Posterior cingulate gyrus (tissue), 11 donors: ENCODE data around the gene CYP4F3.
"Not testable (repeated sequence)": the region's sequence is repeated elsewhere in the genome, so short reads cannot be mapped to it uniquely, and the experiment has no call there.

Source experiments
- DNase-seq, 10 donors: peaks; one replicate each; pipeline versions ENCODE4 v3.0.0 to v3.0.0-alpha.2; 2020 to 2021; ENCODE audit warnings: mixed read lengths in 3 of 10
- intact Hi-C: fragments of 100-400 bp; cut with DNase I; formaldehyde crosslinking; loops from one replicate; pipeline ENCODE4 v1.15.1; 2023

The CYP4F3 gene

GRCh38 chr19:15656467-15656866 is 15.8 kb downstream of the CYP4F3 start:
- no peak for DNase-seq
- intact Hi-C loops: no loop called here

- no peak for DNase-seq
- intact Hi-C loops: no loop called here
Observed at GRCh38 chr19:15663247-15663646, 22.6 kb downstream of the CYP4F3 start.

- intact Hi-C loops: no loop called here
- no peak for DNase-seq
Observed at GRCh38 chr19:15666186-15666585, 25.5 kb downstream of the CYP4F3 start.

- intact Hi-C loops: no loop called here
- no peak for DNase-seq
Observed at GRCh38 chr19:15666883-15667282, 26.2 kb downstream of the CYP4F3 start.

- DNase-seq: no peak
- intact Hi-C loops: no loop called here
Observed at GRCh38 chr19:15669440-15669839, 28.7 kb downstream of the CYP4F3 start.

GRCh38 chr19:15669891-15670290 is 29.2 kb downstream of the CYP4F3 start:
- intact Hi-C loops: no loop called here

GRCh38 chr19:15671237-15671821 is 30.6 kb downstream of the CYP4F3 start:
- intact Hi-C loops: no loop called here
- DNase-seq: no peak

More at GRCh38 chr19:15669891-15670290, 29.2 kb downstream of the CYP4F3 start:
- no peak for DNase-seq

GRCh38 chr19:15671891-15672579 is 31.3 kb downstream of the CYP4F3 start:
- intact Hi-C loops: no loop called here

GRCh38 chr19:15672580-15673175 is 32.0 kb downstream of the CYP4F3 start, which contains the start of gene CYP4F12:
CYP4F12 (plus strand) TSS chr19:15673087; CDS start chr19:15673530, 443 bp downstream.
- DNase-seq: peak in 2 of 10 donors; percentile 7 to 28
- intact Hi-C loops: no loop called here

More at GRCh38 chr19:15671891-15672579, 31.3 kb downstream of the CYP4F3 start:
- no peak for DNase-seq

- intact Hi-C loops: no loop called here
- no peak for DNase-seq
Observed at GRCh38 chr19:15673176-15673654, 32.5 kb downstream of the CYP4F3 start.

GRCh38 chr19:15675560-15675959 is 34.9 kb downstream of the CYP4F3 start:
- intact Hi-C loops: no loop called here
- DNase-seq: no peak

- DNase-seq: no peak
- intact Hi-C loops: no loop called here
Observed at GRCh38 chr19:15679089-15679488, 38.4 kb downstream of the CYP4F3 start.

GRCh38 chr19:15679865-15680264 is 39.2 kb downstream of the CYP4F3 start:
- intact Hi-C loops: not testable (repeated sequence)

GRCh38 chr19:15680478-15681322 is 40.0 kb downstream of the CYP4F3 start:
- intact Hi-C loops: no loop called here
- no peak for DNase-seq

More at GRCh38 chr19:15679865-15680264, 39.2 kb downstream of the CYP4F3 start:
- DNase-seq: not testable (repeated sequence)

GRCh38 chr19:15683411-15683810 is 42.7 kb downstream of the CYP4F3 start:
- intact Hi-C loops: no loop called here
- no peak for DNase-seq

- DNase-seq: no peak
- intact Hi-C loops: no loop called here
Observed at GRCh38 chr19:15684828-15685227, 44.1 kb downstream of the CYP4F3 start.

GRCh38 chr19:15696654-15697194 is 56.0 kb downstream of the CYP4F3 start:
- DNase-seq: no peak
- intact Hi-C loops: no loop called here

GRCh38 chr19:15701757-15702533 is 61.2 kb downstream of the CYP4F3 start:
- intact Hi-C loops: no loop called here
- DNase-seq: no peak

- peak in 4 of 10 donors; percentile 14 to 35 (median 21) for DNase-seq
- intact Hi-C loops: no loop called here
Observed at GRCh38 chr19:15702534-15702930, 61.8 kb downstream of the CYP4F3 start.
